ENCODE results near the gene TRANK1. TPM values are rescaled to one million over a fixed set of nuclear protein-coding genes. Genes with fewer than 3 reads are reported as not detected.
"Not testable (repeated sequence)": the region's sequence is repeated elsewhere in the genome, so short reads cannot be mapped to it uniquely, and the experiment has no call there.

TRANK1 gene
- total RNA-seq, 1 donor from 2014 or later: 11.3 TPM

DNA sequence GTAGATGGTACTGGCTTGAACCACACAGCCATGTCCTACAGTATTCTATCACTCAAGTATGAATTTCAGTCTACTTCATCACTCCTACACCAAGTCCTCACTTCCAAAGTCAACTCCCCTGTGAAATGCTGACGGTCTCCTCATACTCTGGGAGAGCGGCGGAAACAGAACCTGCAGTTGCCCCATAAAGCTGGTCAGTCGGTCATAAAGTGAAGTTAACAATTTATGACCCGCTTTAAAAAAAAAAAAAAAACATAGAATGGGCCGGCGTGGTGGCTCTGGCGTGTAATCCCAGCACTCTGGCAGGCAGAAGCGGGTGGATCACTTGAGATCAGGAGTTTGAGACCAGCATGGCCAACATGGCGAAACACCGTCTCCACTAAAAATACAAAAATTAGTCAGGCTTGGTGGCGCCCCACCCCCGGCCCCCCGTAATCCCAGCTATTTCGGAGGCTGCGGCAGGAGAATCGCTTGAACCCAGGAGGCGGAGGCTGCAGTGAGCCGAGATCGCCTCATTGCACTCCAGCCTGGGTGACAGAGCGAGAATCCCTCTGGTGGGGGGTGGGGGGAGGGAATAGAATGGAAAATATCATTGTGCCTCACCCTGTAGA, 2.1 kb downstream of the TRANK1 start:
- TF ChIP-seq, protein P1, sequence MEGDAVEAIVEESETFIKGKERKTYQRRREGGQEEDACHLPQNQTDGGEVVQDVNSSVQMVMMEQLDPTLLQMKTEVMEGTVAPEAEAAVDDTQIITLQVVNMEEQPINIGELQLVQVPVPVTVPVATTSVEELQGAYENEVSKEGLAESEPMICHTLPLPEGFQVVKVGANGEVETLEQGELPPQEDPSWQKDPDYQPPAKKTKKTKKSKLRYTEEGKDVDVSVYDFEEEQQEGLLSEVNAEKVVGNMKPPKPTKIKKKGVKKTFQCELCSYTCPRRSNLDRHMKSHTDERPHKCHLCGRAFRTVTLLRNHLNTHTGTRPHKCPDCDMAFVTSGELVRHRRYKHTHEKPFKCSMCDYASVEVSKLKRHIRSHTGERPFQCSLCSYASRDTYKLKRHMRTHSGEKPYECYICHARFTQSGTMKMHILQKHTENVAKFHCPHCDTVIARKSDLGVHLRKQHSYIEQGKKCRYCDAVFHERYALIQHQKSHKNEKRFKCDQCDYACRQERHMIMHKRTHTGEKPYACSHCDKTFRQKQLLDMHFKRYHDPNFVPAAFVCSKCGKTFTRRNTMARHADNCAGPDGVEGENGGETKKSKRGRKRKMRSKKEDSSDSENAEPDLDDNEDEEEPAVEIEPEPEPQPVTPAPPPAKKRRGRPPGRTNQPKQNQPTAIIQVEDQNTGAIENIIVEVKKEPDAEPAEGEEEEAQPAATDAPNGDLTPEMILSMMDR (conservative IDR thresholded peaks at IDR 0.05): no peak
- DNase-seq (ENCODE audit: low read depth, low spot score): no peak
- Mint-ChIP-seq H3K27ac (ENCODE audit: unreplicated experiment) (no peak overlapping the region), H3K4me3 (peak overlapping the region; percentile 38), H3K9me3 (peaks cover 11% of the 10 kb centered on the region), H3K36me3 (ENCODE audit: low read depth) (peaks cover 6% of the 10 kb centered on the region), H3K4me1 (peaks cover 14% of the 10 kb centered on the region), H3K27me3 (ENCODE audit: low read depth) (peaks cover 2% of the 10 kb centered on the region)

DNA sequence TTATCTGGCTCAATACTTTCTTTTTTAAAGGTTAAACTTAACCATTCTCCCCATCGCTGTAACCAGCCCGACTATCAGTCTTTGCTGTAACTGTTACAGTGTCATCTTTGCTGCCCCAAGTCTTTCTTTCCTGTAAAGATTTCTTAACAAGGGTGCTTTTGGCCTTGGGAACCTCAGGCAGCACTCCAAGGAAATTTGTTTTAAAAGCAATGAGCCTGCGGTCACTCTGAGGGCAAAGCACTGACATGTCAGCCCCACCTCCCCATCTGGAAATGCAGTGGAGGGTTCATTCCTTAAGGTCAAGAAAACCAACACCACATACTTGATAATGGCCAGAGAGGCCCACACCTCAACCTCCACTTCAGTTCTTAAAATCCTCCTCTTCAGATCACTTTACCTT, 3.2 kb downstream of the TRANK1 start:
- peaks cover 14% of the 10 kb centered on the region for H3K4me1 Mint-ChIP-seq
- no peak overlapping the region for H3K27ac Mint-ChIP-seq (ENCODE audit: unreplicated experiment)
- peaks cover 5% of the 10 kb centered on the region for H3K9me3 Mint-ChIP-seq
- H3K4me3 Mint-ChIP-seq: no peak overlapping the region
- TF ChIP-seq, protein P1 (conservative IDR thresholded peaks at IDR 0.05): no peak
- peaks cover 2% of the 10 kb centered on the region for H3K27me3 Mint-ChIP-seq (ENCODE audit: low read depth)
- DNase-seq (ENCODE audit: low read depth, low spot score): no peak
- peaks cover 3% of the 10 kb centered on the region for H3K36me3 Mint-ChIP-seq (ENCODE audit: low read depth)

DNA sequence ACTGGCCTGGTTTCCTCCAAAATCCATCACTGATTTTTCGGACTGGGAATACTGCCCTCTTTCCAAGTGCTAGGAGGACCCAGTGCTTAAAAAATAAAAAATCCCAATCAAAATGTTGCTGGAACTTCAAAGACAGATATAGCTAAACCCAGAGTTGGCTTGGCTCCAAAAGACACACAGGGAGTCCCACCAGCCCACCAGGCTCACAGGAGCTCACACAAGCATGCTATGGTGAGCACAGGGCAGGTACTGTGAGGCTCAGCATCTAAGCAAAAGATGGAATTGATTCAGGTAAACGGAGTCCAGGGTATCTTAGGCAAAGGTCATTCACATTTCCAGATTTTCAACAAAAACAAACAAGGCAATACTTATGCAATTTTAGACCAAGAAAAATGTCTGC, 3.7 kb downstream of the TRANK1 start:
- Mint-ChIP-seq H3K4me1 (peaks cover 14% of the 10 kb centered on the region), H3K27me3 (ENCODE audit: low read depth) (peaks cover 2% of the 10 kb centered on the region), H3K9me3 (peaks cover 4% of the 10 kb centered on the region), H3K4me3 (no peak overlapping the region), H3K27ac (ENCODE audit: unreplicated experiment) (no peak overlapping the region), H3K36me3 (ENCODE audit: low read depth) (no peaks in the 10 kb centered on the region)
- no peak for DNase-seq (ENCODE audit: low read depth, low spot score)
- TF ChIP-seq, protein P1 (conservative IDR thresholded peaks at IDR 0.05): no peak

DNA sequence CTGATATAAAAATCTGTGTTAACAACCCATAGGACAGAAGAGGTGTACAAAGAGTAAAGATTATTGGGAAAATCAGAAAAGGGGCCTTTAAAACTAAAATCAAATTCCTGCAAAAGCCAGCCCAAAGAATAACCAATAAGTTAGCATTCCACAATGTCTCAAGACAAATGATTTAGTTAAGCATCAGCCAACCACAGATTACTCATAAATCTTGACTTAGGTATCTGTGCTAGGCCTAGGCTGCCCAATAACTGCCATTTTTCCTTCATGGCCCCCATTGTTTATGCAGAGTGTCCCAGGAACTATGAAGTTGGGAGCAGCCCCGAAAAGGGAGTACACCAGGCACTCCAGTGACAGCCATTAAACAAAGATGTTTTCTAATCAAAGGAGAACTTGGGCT, 7.4 kb downstream of the TRANK1 start:
- Mint-ChIP-seq H3K4me1 (peaks cover 17% of the 10 kb centered on the region), H3K4me3 (no peak overlapping the region), H3K27me3 (ENCODE audit: low read depth) (no peaks in the 10 kb centered on the region), H3K27ac (ENCODE audit: unreplicated experiment) (no peak overlapping the region), H3K9me3 (no peaks in the 10 kb centered on the region), H3K36me3 (ENCODE audit: low read depth) (no peaks in the 10 kb centered on the region)
- TF ChIP-seq, protein P1 (conservative IDR thresholded peaks at IDR 0.05): no peak
- DNase-seq (ENCODE audit: low read depth, low spot score): no peak

DNA sequence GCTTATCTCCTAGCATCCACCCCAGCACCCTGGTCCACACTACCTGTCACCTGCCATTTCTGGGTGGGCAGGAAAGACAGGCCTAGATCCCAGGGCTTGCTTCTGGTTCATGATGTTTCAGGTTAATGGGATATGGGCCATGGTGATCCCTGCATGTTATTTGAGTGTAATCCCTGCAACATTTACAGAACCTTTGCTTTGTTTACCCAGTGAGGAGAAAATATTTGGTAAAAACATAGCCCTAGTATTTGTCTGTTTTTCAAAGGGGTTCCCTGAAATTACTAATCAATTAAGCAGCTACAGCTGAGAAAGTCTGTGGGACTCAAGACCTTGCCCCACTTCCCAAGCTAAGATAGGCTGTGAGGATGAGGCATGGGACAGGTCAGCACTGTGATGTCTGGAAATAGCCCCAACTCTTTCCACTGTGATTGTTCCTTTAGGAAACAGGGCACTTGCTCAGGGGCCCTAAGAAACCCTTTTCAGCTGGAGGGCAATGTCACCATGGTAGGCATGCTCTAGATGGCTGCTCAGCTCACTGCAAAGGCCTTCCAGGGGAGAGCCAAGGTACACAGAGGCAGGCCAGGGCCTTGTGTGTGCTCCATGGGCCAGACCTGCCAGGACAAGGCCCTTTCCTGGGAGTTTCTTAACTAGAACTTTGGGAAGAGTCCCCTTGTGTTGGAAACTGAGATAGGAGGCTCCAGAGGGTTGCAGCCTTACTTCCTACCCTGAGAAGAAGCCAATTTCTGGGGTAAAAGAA, 11.1 kb downstream of the TRANK1 start:
- TF ChIP-seq, protein P1 (conservative IDR thresholded peaks at IDR 0.05): no peak
- Mint-ChIP-seq H3K9me3 (no peaks in the 10 kb centered on the region), H3K4me3 (no peak overlapping the region), H3K4me1 (peaks cover 14% of the 10 kb centered on the region), H3K27me3 (ENCODE audit: low read depth) (no peaks in the 10 kb centered on the region), H3K27ac (ENCODE audit: unreplicated experiment) (no peak overlapping the region), H3K36me3 (ENCODE audit: low read depth) (no peaks in the 10 kb centered on the region)
- no peak for DNase-seq (ENCODE audit: low read depth, low spot score)

DNA sequence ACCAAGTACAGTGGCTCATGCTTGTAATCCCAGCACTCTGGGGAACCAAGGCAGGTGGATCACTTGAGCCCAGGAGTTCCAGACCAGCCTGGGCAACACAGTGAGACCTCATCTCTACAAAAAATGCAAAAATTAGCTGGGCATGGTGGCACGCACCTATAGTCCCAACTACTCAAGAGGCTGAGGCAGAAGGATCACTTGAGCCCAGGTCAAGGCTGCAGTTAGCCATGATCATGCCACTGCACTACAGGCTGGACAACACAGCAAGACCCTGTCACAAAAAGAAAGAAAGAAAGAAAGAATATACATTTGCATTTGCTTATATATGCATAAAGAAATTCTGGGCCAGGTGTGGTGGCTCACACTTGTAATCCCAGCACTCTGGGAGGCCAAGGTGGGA, 13.4 kb downstream of the TRANK1 start:
- not testable (repeated sequence) for H3K9me3 Mint-ChIP-seq; DNase-seq (ENCODE audit: low read depth, low spot score); H3K4me3 Mint-ChIP-seq; H3K27me3 Mint-ChIP-seq (ENCODE audit: low read depth); H3K27ac Mint-ChIP-seq (ENCODE audit: unreplicated experiment); H3K36me3 Mint-ChIP-seq (ENCODE audit: low read depth)
- H3K4me1 Mint-ChIP-seq: peaks cover 14% of the 10 kb centered on the region

Data from neural crest cell (in vitro differentiated cells).